IPS-18c (cell line): ENCODE data around the gene CC2D2A.
"Not testable (repeated sequence)": the region's sequence is repeated elsewhere in the genome, so short reads cannot be mapped to it uniquely, and the experiment has no call there.

Experiments used
- H3K4me3 ChIP-seq: 2 replicates; pipeline ENCODE4 v1.7.0; 2013; ENCODE audit warnings: low read depth, mild to moderate bottlenecking, low read length, moderate library complexity; ENCODE audit not compliant: insufficient read depth
- H3K9me3 ChIP-seq: one replicate; pipeline ENCODE4 v1.6.1; 2013; ENCODE audit warnings: mild to moderate bottlenecking, low read length, moderate library complexity; ENCODE audit not compliant: control insufficient read depth, insufficient read depth

CC2D2A gene

GRCh38 chr4:15498356-15498755 is 28.7 kb downstream of the CC2D2A start:
- Histone ChIP-seq H3K9me3 (no peaks in the 10 kb centered on the region), H3K4me3 (no peak overlapping the region)

GRCh38 chr4:15500701-15501100 is 31.0 kb downstream of the CC2D2A start:
- Histone ChIP-seq H3K9me3 (no peaks in the 10 kb centered on the region), H3K4me3 (no peak overlapping the region)

- Histone ChIP-seq H3K4me3 (no peak overlapping the region), H3K9me3 (no peaks in the 10 kb centered on the region)
Measured at GRCh38 chr4:15501941-15502340, 32.3 kb downstream of the CC2D2A start.

- Histone ChIP-seq H3K4me3 (no peak overlapping the region), H3K9me3 (no peaks in the 10 kb centered on the region)
Measured at GRCh38 chr4:15502384-15502783, 32.7 kb downstream of the CC2D2A start.

- Histone ChIP-seq H3K4me3 (no peak overlapping the region), H3K9me3 (no peaks in the 10 kb centered on the region)
Measured at GRCh38 chr4:15504041-15504440, 34.4 kb downstream of the CC2D2A start.

- H3K4me3 ChIP-seq: no peak overlapping the region
- no peaks in the 10 kb centered on the region for H3K9me3 ChIP-seq
Measured at GRCh38 chr4:15506464-15506863, 36.8 kb downstream of the CC2D2A start.

- H3K4me3 ChIP-seq: no peak overlapping the region
- no peaks in the 10 kb centered on the region for H3K9me3 ChIP-seq
Measured at GRCh38 chr4:15507679-15508078, 38.0 kb downstream of the CC2D2A start.

GRCh38 chr4:15510961-15511360 is 41.3 kb downstream of the CC2D2A start:
- Histone ChIP-seq H3K4me3 (no peak overlapping the region), H3K9me3 (no peaks in the 10 kb centered on the region)

GRCh38 chr4:15513545-15513944 is 43.9 kb downstream of the CC2D2A start:
- peaks cover 6% of the 10 kb centered on the region for H3K9me3 ChIP-seq

GRCh38 chr4:15515106-15515505 is 45.4 kb downstream of the CC2D2A start:
- Histone ChIP-seq H3K4me3 (no peak overlapping the region), H3K9me3 (peaks cover 11% of the 10 kb centered on the region)

More at GRCh38 chr4:15513545-15513944, 43.9 kb downstream of the CC2D2A start:
- H3K4me3 ChIP-seq: no peak overlapping the region

- H3K4me3 ChIP-seq: no peak overlapping the region
- H3K9me3 ChIP-seq: peaks cover 11% of the 10 kb centered on the region
Measured at GRCh38 chr4:15516494-15516893, 46.8 kb downstream of the CC2D2A start.

- H3K9me3 ChIP-seq: peaks cover 11% of the 10 kb centered on the region
Measured at GRCh38 chr4:15517681-15518080, 48.0 kb downstream of the CC2D2A start.

GRCh38 chr4:15521442-15522039 is 51.9 kb downstream of the CC2D2A start:
- H3K4me3 ChIP-seq: no peak overlapping the region
- peaks cover 11% of the 10 kb centered on the region for H3K9me3 ChIP-seq

More at GRCh38 chr4:15517681-15518080, 48.0 kb downstream of the CC2D2A start:
- H3K4me3 ChIP-seq: not testable (repeated sequence)

GRCh38 chr4:15525080-15525479 is 55.4 kb downstream of the CC2D2A start:
- Histone ChIP-seq H3K9me3 (no peaks in the 10 kb centered on the region), H3K4me3 (no peak overlapping the region)

- no peak overlapping the region for H3K4me3 ChIP-seq
- no peaks in the 10 kb centered on the region for H3K9me3 ChIP-seq
Measured at GRCh38 chr4:15526924-15527592, 57.4 kb downstream of the CC2D2A start.

GRCh38 chr4:15531792-15532191 is 62.1 kb downstream of the CC2D2A start:
- Histone ChIP-seq H3K9me3 (no peaks in the 10 kb centered on the region), H3K4me3 (no peak overlapping the region)

GRCh38 chr4:15533817-15534216 is 64.1 kb downstream of the CC2D2A start:
- no peak overlapping the region for H3K4me3 ChIP-seq
- no peaks in the 10 kb centered on the region for H3K9me3 ChIP-seq

GRCh38 chr4:15535599-15535998 is 65.9 kb downstream of the CC2D2A start:
- Histone ChIP-seq H3K9me3 (no peaks in the 10 kb centered on the region), H3K4me3 (no peak overlapping the region)
